Thyroid gland (tissue), 4 donors: ENCODE results near the gene ADGRG6.

ENCODE experiments used
- CTCF ChIP-seq, 6 experiments: fragments of 200-600 bp in 3 of 6; fragments of 450-650 bp in 3 of 6; sonication (generic) in 3 of 6; IDR thresholded peaks; one replicate each; pipeline ENCODE4 v1.5.1; 2016 to 2019; ENCODE audit warnings: antibody characterized with exemption in 6 of 6, mild to moderate bottlenecking in 2 of 6, inconsistent platforms in 1 of 6, moderate library complexity in 1 of 6
- POLR2A ChIP-seq, 2 donors: fragments of 450-650 bp; IDR thresholded peaks; one replicate each; pipeline ENCODE4 v1.6.1; 2017; ENCODE audit warnings: antibody characterized with exemption in 2 of 2, mild to moderate bottlenecking in 2 of 2, moderate library complexity in 1 of 2

- TF ChIP-seq CTCF (IDR thresholded peaks at IDR 0.05) (no peak), POLR2A (IDR thresholded peaks at IDR 0.05) (no peak)
Measured at GRCh38 chr6:142398353-142398752, 96.5 kb downstream of the ADGRG6 start.
